IMR-90 (cell line): ENCODE measurements around the gene DRD3. TPM values are rescaled to one million over a fixed set of nuclear protein-coding genes. Genes with fewer than 3 reads are reported as not detected.
A peak's percentile ranks its signal among the peaks of the same experiment; 100 is the strongest.

Source experiments
- ATAC-seq: fragments of 200-7000 bp; cut with Tn5 transposase; 2 replicates; pipeline ENCODE4 v1.9.1; 2020; ENCODE audit warnings: low read depth, mild to moderate bottlenecking, moderate library complexity
- BruUV-seq: library from RNA; stranded (reverse); fragments of 400-500 nt; replicated peaks from 2 replicates; lab custom pipeline; 2021; lab: Mats Ljungman, UMichigan
- CTCF ChIA-PET: fragments of 300-600 bp; formaldehyde crosslinking; extraction: SDS; loops from one replicate; lab custom pipeline; 2021; ENCODE audit warnings: antibody characterized with exemption; lab: Yijun Ruan, JAX
- POLR2A ChIA-PET: fragments of 300-600 bp; sonication (Branson Sonifier 250); formaldehyde crosslinking; loops from one replicate; lab custom pipeline; 2022; ENCODE audit warnings: antibody characterized with exemption; ENCODE audit not compliant: unreplicated experiment; lab: Charles Lee
- DNase-seq: peaks from one replicate; pipeline ENCODE4 v3.0.0; 2013
- H2AFZ ChIP-seq: replicated peaks from 2 replicates; pipeline ENCODE3; 2013; ENCODE audit warnings: low read length, mild to moderate bottlenecking; ENCODE audit not compliant: poor library complexity
- H2AK5ac ChIP-seq: 2 replicates; pipeline ENCODE4 v1.6.1; 2013; ENCODE audit warnings: low read depth, low read length, inconsistent platforms
- H2AK9ac ChIP-seq: replicated peaks from 2 replicates; pipeline ENCODE3; 2013; ENCODE audit warnings: mild to moderate bottlenecking, low read depth, low read length, moderate library complexity; ENCODE audit not compliant: poor library complexity
- H2BK120ac ChIP-seq: 2 replicates; pipeline ENCODE4 v1.6.1; 2013; ENCODE audit warnings: low read depth, low read length, inconsistent platforms
- H2BK15ac ChIP-seq: 3 replicates; pipeline ENCODE4 v1.6.1; 2013; ENCODE audit warnings: low read depth, low read length, inconsistent platforms
- H2BK20ac ChIP-seq: 2 replicates; pipeline ENCODE4 v1.6.1; 2013; ENCODE audit warnings: low read depth, mild to moderate bottlenecking, inconsistent platforms, low read length, moderate library complexity
- H2BK5ac ChIP-seq: 2 replicates; pipeline ENCODE4 v1.6.1; 2013; ENCODE audit warnings: mild to moderate bottlenecking, low read depth, low read length, inconsistent platforms; ENCODE audit not compliant: poor library complexity, severe bottlenecking
- H3K14ac ChIP-seq: replicated peaks from 2 replicates; pipeline ENCODE4 v1.6.1; 2013; ENCODE audit warnings: low read depth, low read length, inconsistent platforms
- H3K18ac ChIP-seq: 2 replicates; pipeline ENCODE4 v1.6.1; 2013; ENCODE audit warnings: low read depth, low read length, control low read depth
- H3K23ac ChIP-seq: 2 replicates; pipeline ENCODE4 v1.6.1; 2013; ENCODE audit warnings: low read depth, low read length, inconsistent platforms
- H3K27ac ChIP-seq: 2 replicates; pipeline ENCODE4 v1.5.1; 2013; ENCODE audit warnings: mild to moderate bottlenecking, control low read depth, low read length; ENCODE audit not compliant: insufficient read depth
- H3K27me3 ChIP-seq: 2 replicates; pipeline ENCODE4 v1.6.1; 2013; ENCODE audit warnings: low read length; ENCODE audit not compliant: control insufficient read depth, insufficient read depth
- H3K36me3 ChIP-seq: 2 replicates; pipeline ENCODE4 v1.6.1; 2013; ENCODE audit warnings: low read length, mixed read lengths; ENCODE audit not compliant: control insufficient read depth, insufficient read depth
- H3K4ac ChIP-seq: 2 replicates; pipeline ENCODE4 v1.6.1; 2013; ENCODE audit warnings: low read depth, low read length, inconsistent platforms
- H3K4me1 ChIP-seq: 2 replicates; pipeline ENCODE4 v1.6.1; 2013; ENCODE audit warnings: low read length, mixed read lengths; ENCODE audit not compliant: control insufficient read depth, insufficient read depth
- H3K4me2 ChIP-seq: 2 replicates; pipeline ENCODE4 v1.6.1; 2013; ENCODE audit warnings: low read depth, mild to moderate bottlenecking, control low read depth, low read length, moderate library complexity
- H3K4me3 ChIP-seq: 2 replicates; pipeline ENCODE4 v1.5.1; 2013; ENCODE audit warnings: low read depth, mild to moderate bottlenecking, control low read depth, low read length, moderate library complexity; ENCODE audit not compliant: insufficient read depth
- H3K56ac ChIP-seq: 2 replicates; pipeline ENCODE4 v1.6.1; 2013; ENCODE audit warnings: low read length, inconsistent platforms; ENCODE audit not compliant: insufficient read depth; ENCODE audit errors: extremely low read depth
- H3K79me1 ChIP-seq, 2 experiments: 2 replicates each; pipeline ENCODE4 v1.6.1; 2013; ENCODE audit warnings: low read length in 2 of 2, inconsistent platforms in 1 of 2, low read depth in 1 of 2
- H3K9ac ChIP-seq: 2 replicates; pipeline ENCODE4 v1.6.1; 2013; ENCODE audit warnings: low read depth, low read length, control low read depth
- H3K9me1 ChIP-seq: 2 replicates; pipeline ENCODE4 v1.6.1; 2013; ENCODE audit warnings: low read length, inconsistent platforms; ENCODE audit not compliant: insufficient read depth
- H3K9me3 ChIP-seq: 2 replicates; pipeline ENCODE4 v1.6.1; 2013; ENCODE audit warnings: low read length; ENCODE audit not compliant: control insufficient read depth, insufficient read depth
- H4K20me1 ChIP-seq: 2 replicates; pipeline ENCODE4 v1.6.1; 2013; ENCODE audit warnings: low read length, inconsistent platforms; ENCODE audit not compliant: insufficient read depth
- H4K5ac ChIP-seq: 2 replicates; pipeline ENCODE4 v1.6.1; 2013; ENCODE audit warnings: mild to moderate bottlenecking, low read depth, low read length, control low read depth
- H4K8ac ChIP-seq, 2 experiments: 2 replicates each; pipeline ENCODE4 v1.6.1; 2013; ENCODE audit warnings: low read depth in 2 of 2, low read length in 2 of 2, control low read depth in 1 of 2, inconsistent platforms in 1 of 2
- H4K91ac ChIP-seq: 2 replicates; pipeline ENCODE4 v1.6.1; 2013; ENCODE audit warnings: low read depth, low read length, inconsistent platforms; ENCODE audit not compliant: insufficient read depth
- CHD1 ChIP-seq: IDR thresholded peaks from 2 replicates; pipeline ENCODE4 v1.6.1; 2012; ENCODE audit warnings: low read depth, low read length, improper control_type of control experiment
- CTCF ChIP-seq: conservative IDR thresholded peaks from 2 replicates; pipeline ENCODE4 v1.5.1; 2012; ENCODE audit warnings: mild to moderate bottlenecking, low read depth, low read length, improper control_type of control experiment
- RAD21 ChIP-seq: IDR thresholded peaks from 2 replicates; pipeline ENCODE4 v1.6.1; 2012; ENCODE audit warnings: low read length, improper control_type of control experiment
- SMC3 ChIP-seq: fragments of 150-350 bp; IDR thresholded peaks from 2 replicates; pipeline ENCODE4 v1.6.1; 2016; ENCODE audit warnings: low read depth, mild to moderate bottlenecking, antibody characterized with exemption, low read length, moderate library complexity
- WGBS, 2 experiments: methylation state at CpG; one replicate each; pipeline versions ENCODE4 v1.1.5 to v1.1.7; 2013; ENCODE audit warnings: missing lambda C conversion rate in 2 of 2; ENCODE audit not compliant: insufficient read length in 1 of 2; ENCODE audit errors: extremely low coverage in 2 of 2; 5-methylcytosine and 5-hydroxymethylcytosine counted together
- dilution Hi-C: fragments of 300-500 bp; cut with HindIII; formaldehyde crosslinking; loops from one replicate; pipeline ENCODE4 v1.14.3; 2018; ENCODE audit warnings: low sequenced_read_pairs; ENCODE audit not compliant: unreplicated experiment
- in situ Hi-C: fragments of 300-500 bp; cut with MboI; formaldehyde crosslinking; loops from 3 replicates; pipeline ENCODE4 v1.14.3; 2019; ENCODE audit warnings: low sequenced_read_pairs, inconsistent platforms, mixed read lengths
- intact Hi-C: fragments of 100-400 bp; cut with micrococcal nuclease; formaldehyde crosslinking; loops from 2 replicates; pipeline ENCODE4 v1.10.0; 2022
- polyA plus RNA-seq, 3 experiments: library from polyadenylated mRNA; depleted of rRNA; stranded (reverse); fragments of >200 nt; gene quantifications; 2 replicates each; pipeline ENCODE4 v1.2.3, GENCODE V29; 2012; ENCODE audit warnings: low replicate concordance in 1 of 3
- total RNA-seq: library from RNA; depleted of rRNA; stranded (reverse); fragments of >200 nt; gene quantifications from 2 replicates; pipeline ENCODE4 v1.2.3, GENCODE V29; 2012

Gene DRD3
- total and polyA plus RNA-seq, 2 of the 4 experiments (the other 2 are of a cell fraction) = not detected

DNA sequence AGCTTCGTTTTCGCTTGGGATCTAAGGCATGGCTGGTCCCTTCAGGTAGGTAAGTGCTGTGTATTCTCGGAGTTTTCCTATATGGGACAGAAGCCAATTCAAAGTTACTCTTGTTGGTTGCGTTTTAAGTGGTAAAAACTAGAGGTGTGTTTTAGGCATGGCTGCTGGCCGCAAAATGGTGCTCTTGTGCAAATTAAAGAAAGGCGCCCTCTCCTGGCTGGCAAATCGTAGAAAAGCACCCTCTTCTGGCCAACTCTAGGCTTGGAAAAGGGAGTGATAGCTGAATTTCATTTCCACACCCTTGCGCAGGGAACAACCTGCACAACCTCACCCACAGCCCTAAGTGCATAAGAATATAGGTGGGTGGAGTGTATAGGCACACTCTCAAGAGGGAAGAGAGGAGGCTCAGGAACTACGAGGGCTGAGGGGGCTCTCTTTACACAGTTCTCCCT lies 23.5 kb downstream of the DRD3 start:
- no peak overlapping the region for H2BK20ac ChIP-seq
- H3K27ac ChIP-seq = no peak overlapping the region
- no peaks in the 10 kb centered on the region for H3K9me1 ChIP-seq
- dilution Hi-C loops = no loop called here
- POLR2A ChIA-PET = no interaction called here
- peaks cover 9% of the 10 kb centered on the region for H3K27me3 ChIP-seq
- CTCF ChIA-PET = interaction anchor here (0.5 to 1.4 kb wide), 6 partner anchors 12 to 419 kb away, joined by 3 to 4 read pairs (median 3); no protein-coding TSS in a partner anchor
- H3K36me3 ChIP-seq = no peaks in the 10 kb centered on the region
- DNase-seq (peak; percentile 30), ATAC-seq (no peak)
- BruUV-seq = no TSS peak
- no peak overlapping the region for H2AK9ac ChIP-seq
- H3K18ac ChIP-seq = no peak overlapping the region
- H4K5ac ChIP-seq = no peak overlapping the region
- no peak overlapping the region for H2BK5ac ChIP-seq
- no peak overlapping the region for H2AK5ac ChIP-seq
- no peaks in the 10 kb centered on the region for H3K9me3 ChIP-seq
- no peak overlapping the region for H2AFZ ChIP-seq
- H3K14ac ChIP-seq = no peak overlapping the region
- peak; percentile 54 for TF ChIP-seq SMC3
- TF ChIP-seq CTCF = peak; percentile 72
- TF ChIP-seq CHD1 = no peak
- TF ChIP-seq RAD21 = peak; percentile 53
- no peak overlapping the region for H3K23ac ChIP-seq
- no peak overlapping the region for H2BK120ac ChIP-seq
- H4K91ac ChIP-seq = no peak overlapping the region
- in situ Hi-C loops = loop anchor here (10.0 kb wide), 1 partner anchor 421 kb away; no protein-coding TSS in a partner anchor
- no peaks in the 10 kb centered on the region for H3K79me1 ChIP-seq
- H4K20me1 ChIP-seq = no peaks in the 10 kb centered on the region
- no peaks in the 10 kb centered on the region for H3K4me1 ChIP-seq
- H3K56ac ChIP-seq = no peak overlapping the region
- no peak overlapping the region for H3K9ac ChIP-seq
- no peak overlapping the region for H4K8ac ChIP-seq
- H3K4me2 ChIP-seq = no peak overlapping the region
- no peak overlapping the region for H3K4me3 ChIP-seq
- 88% methylated on average over 2 of the region's 9 CpGs; no CpG with 5 or more reads in 1 of the 2 experiments for WGBS, 2 experiments
- H2BK15ac ChIP-seq = no peak overlapping the region
- H3K4ac ChIP-seq = no peak overlapping the region
- intact Hi-C loops = loop anchor here (2.0 to 10.0 kb wide), 2 partner anchors 179 to 311 kb away; no protein-coding TSS in a partner anchor
